Measurements from ENCODE around the gene PANK2. TPM values are rescaled to one million over a fixed set of nuclear protein-coding genes. Genes with fewer than 3 reads are reported as not detected.

PANK2 gene
- total and polyA plus RNA-seq, 2 experiments from 2014 or later, result 36.1 to 72.0 TPM

DNA sequence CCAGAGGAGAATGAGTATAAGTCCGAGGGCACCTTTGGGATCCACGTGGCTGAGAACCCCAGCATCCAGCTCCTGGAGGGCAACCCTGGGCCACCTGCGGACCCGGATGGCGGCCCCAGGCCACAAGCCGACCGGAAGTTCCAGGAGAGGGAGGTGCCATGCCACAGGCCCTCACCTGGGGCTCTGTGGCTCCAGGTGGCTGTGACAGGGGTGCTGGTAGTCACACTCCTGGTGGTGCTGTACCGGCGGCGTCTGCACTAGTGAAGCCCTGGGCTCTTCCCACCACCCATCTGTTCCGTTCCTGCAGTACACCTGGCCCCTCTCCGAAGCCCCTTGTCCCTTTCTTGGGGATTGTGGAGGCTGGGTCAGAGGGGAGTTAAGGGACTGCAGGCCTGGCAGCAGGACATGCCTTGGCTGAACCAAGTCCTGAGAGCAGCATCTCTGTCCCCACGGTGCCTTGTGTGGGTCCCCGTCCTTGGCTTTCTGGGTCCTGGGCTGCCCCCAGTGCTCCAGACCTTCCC is 23.2 kb upstream of the PANK2 start (continued):
- TF ChIP-seq REST (IDR thresholded peaks at IDR 0.05; ENCODE audit: unreplicated experiment), result no peak
- TF ChIP-seq JUNB (IDR thresholded peaks at IDR 0.05; ENCODE audit: unreplicated experiment), result no peak
- no peak for TF ChIP-seq NANOG (IDR thresholded peaks at IDR 0.05; ENCODE audit: borderline replicate concordance)
- TF ChIP-seq, protein P1, sequence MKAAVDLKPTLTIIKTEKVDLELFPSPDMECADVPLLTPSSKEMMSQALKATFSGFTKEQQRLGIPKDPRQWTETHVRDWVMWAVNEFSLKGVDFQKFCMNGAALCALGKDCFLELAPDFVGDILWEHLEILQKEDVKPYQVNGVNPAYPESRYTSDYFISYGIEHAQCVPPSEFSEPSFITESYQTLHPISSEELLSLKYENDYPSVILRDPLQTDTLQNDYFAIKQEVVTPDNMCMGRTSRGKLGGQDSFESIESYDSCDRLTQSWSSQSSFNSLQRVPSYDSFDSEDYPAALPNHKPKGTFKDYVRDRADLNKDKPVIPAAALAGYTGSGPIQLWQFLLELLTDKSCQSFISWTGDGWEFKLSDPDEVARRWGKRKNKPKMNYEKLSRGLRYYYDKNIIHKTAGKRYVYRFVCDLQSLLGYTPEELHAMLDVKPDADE (IDR thresholded peaks at IDR 0.05), result no peak
- TF ChIP-seq, protein P2, sequence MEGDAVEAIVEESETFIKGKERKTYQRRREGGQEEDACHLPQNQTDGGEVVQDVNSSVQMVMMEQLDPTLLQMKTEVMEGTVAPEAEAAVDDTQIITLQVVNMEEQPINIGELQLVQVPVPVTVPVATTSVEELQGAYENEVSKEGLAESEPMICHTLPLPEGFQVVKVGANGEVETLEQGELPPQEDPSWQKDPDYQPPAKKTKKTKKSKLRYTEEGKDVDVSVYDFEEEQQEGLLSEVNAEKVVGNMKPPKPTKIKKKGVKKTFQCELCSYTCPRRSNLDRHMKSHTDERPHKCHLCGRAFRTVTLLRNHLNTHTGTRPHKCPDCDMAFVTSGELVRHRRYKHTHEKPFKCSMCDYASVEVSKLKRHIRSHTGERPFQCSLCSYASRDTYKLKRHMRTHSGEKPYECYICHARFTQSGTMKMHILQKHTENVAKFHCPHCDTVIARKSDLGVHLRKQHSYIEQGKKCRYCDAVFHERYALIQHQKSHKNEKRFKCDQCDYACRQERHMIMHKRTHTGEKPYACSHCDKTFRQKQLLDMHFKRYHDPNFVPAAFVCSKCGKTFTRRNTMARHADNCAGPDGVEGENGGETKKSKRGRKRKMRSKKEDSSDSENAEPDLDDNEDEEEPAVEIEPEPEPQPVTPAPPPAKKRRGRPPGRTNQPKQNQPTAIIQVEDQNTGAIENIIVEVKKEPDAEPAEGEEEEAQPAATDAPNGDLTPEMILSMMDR (conservative IDR thresholded peaks at IDR 0.05; ENCODE audit: low read depth in 2 of 2), result no peak
- TF ChIP-seq CREB1 (CRISPR knock-in tag; IDR thresholded peaks at IDR 0.05; ENCODE audit: low read depth), result no peak
- no peak for TF ChIP-seq EZH2phosphoT487 (IDR thresholded peaks at IDR 0.05; ENCODE audit: unreplicated experiment)
- no peak for TF ChIP-seq ZNF331 (CRISPR knock-in tag; IDR thresholded peaks at IDR 0.05; ENCODE audit: low read depth)

GRCh38 chr20:3866464-3866863 is 22.7 kb upstream of the PANK2 start:
- no peak overlapping the region for H3K4me2 ChIP-seq
- H3F3A ChIP-seq (replicated peaks; ENCODE audit: low read depth), result no peaks in the 10 kb centered on the region
- no peak overlapping the region for H3K27ac Mint-ChIP-seq
- no peak overlapping the region for H3K4me3 Mint-ChIP-seq
- no peak for ATAC-seq
- no peak overlapping the region for H3K27ac ChIP-seq (ENCODE audit: low read depth)
- peaks cover 7% of the 10 kb centered on the region for H3K36me3 ChIP-seq (ENCODE audit: insufficient read depth)
- H4K20me1 ChIP-seq (replicated peaks; ENCODE audit: insufficient read depth), result no peaks in the 10 kb centered on the region; the same call in 1 of the 2 replicates
- H3K27me3 Mint-ChIP-seq (ENCODE audit: insufficient read depth, low read depth, poor library complexity), result peaks cover 10% of the 10 kb centered on the region
- no peak overlapping the region for H2AFZ ChIP-seq
- no peaks in the 10 kb centered on the region for H3K79me2 ChIP-seq (replicated peaks; ENCODE audit: insufficient read depth)
- H3K9me3 Mint-ChIP-seq, result peaks cover 9% of the 10 kb centered on the region; the same call in 2 of the 3 replicates
- no peaks in the 10 kb centered on the region for H3K9me2 ChIP-seq (ENCODE audit: insufficient read depth)
- no peaks in the 10 kb centered on the region for H3K4me1 ChIP-seq (ENCODE audit: insufficient read depth)
- peaks cover 38% of the 10 kb centered on the region for H3K36me3 Mint-ChIP-seq (ENCODE audit: low read depth)
- no peaks in the 10 kb centered on the region for H3K27me3 ChIP-seq (ENCODE audit: insufficient read depth)
- no peaks in the 10 kb centered on the region for H3K4me1 Mint-ChIP-seq
- no peak for DNase-seq (ENCODE audit: low spot score)
- H3K4me3 ChIP-seq, result no peak overlapping the region
- TF ChIP-seq CREB1 (CRISPR knock-in tag; IDR thresholded peaks at IDR 0.05; ENCODE audit: low read depth) (no peak), ZNF114 (CRISPR knock-in tag; IDR thresholded peaks at IDR 0.05) (no peak), ZNF331 (CRISPR knock-in tag; IDR thresholded peaks at IDR 0.05; ENCODE audit: low read depth) (no peak), EZH2 (IDR thresholded peaks at IDR 0.05; ENCODE audit: low read depth, unreplicated experiment) (no peak), EZH2phosphoT487 (IDR thresholded peaks at IDR 0.05; ENCODE audit: unreplicated experiment) (no peak), STAT1 (IDR thresholded peaks at IDR 0.05; ENCODE audit: unreplicated experiment) (no peak), JUNB (IDR thresholded peaks at IDR 0.05; ENCODE audit: unreplicated experiment) (no peak), POLR2AphosphoS5 (IDR thresholded peaks at IDR 0.05; ENCODE audit: low read depth) (no peak), NANOG (IDR thresholded peaks at IDR 0.05; ENCODE audit: borderline replicate concordance) (no peak)
- TF ChIP-seq, protein P2 (conservative IDR thresholded peaks at IDR 0.05; ENCODE audit: low read depth in 2 of 2), result no peak
- TF ChIP-seq, protein P1 (IDR thresholded peaks at IDR 0.05), result no peak

Measured in GM23338 (cell line).